ENCODE data around the gene SLC26A11.
"Not testable (repeated sequence)": the region's sequence is repeated elsewhere in the genome, so short reads cannot be mapped to it uniquely, and the experiment has no call there.

SLC26A11 gene

GRCh38 chr17:80196652-80197051 lies 23.6 kb upstream of the SLC26A11 start:
- H3K27ac Mint-ChIP-seq: no peak overlapping the region
- H3K36me3 Mint-ChIP-seq (ENCODE audit: low read depth): no peaks in the 10 kb centered on the region
- H3K9me3 Mint-ChIP-seq: no peaks in the 10 kb centered on the region
- H3K4me3 Mint-ChIP-seq: no peak overlapping the region
- TF ChIP-seq, protein P1, sequence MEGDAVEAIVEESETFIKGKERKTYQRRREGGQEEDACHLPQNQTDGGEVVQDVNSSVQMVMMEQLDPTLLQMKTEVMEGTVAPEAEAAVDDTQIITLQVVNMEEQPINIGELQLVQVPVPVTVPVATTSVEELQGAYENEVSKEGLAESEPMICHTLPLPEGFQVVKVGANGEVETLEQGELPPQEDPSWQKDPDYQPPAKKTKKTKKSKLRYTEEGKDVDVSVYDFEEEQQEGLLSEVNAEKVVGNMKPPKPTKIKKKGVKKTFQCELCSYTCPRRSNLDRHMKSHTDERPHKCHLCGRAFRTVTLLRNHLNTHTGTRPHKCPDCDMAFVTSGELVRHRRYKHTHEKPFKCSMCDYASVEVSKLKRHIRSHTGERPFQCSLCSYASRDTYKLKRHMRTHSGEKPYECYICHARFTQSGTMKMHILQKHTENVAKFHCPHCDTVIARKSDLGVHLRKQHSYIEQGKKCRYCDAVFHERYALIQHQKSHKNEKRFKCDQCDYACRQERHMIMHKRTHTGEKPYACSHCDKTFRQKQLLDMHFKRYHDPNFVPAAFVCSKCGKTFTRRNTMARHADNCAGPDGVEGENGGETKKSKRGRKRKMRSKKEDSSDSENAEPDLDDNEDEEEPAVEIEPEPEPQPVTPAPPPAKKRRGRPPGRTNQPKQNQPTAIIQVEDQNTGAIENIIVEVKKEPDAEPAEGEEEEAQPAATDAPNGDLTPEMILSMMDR (IDR thresholded peaks at IDR 0.05; ENCODE audit: unreplicated experiment in 3 of 3): no peak
- H3K27me3 Mint-ChIP-seq (ENCODE audit: low read depth): peaks cover 9% of the 10 kb centered on the region
- H3K4me1 Mint-ChIP-seq: peaks cover 16% of the 10 kb centered on the region

DNA sequence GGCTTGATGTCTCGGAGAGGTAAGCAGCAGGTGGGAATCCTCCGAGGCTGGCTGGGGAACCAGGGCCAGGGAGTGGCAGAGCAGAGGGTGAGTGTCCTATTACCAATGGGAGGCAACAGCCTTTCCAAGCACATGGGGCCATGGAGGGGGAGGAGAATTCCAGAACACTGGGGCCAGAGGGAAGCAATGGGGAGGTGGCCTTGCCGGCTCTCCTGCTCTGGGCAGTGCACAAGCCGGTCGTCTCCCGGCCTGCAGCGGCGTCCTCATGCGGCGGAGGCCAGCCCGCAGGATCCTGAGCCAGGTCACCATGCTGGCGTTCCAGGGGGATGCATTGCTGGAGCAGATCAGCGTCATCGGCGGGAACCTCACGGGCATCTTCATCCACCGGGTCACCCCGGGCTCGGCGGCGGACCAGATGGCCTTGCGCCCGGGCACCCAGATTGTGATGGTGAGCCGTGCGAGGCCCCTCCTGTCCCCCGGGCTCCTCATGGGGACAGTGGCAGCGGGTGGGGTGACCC lies 22.0 kb upstream of the SLC26A11 start:
- peaks cover 9% of the 10 kb centered on the region for H3K4me1 Mint-ChIP-seq
- TF ChIP-seq, protein P1 (IDR thresholded peaks at IDR 0.05; ENCODE audit: unreplicated experiment in 3 of 3): no peak
- no peaks in the 10 kb centered on the region for H3K9me3 Mint-ChIP-seq
- H3K36me3 Mint-ChIP-seq (ENCODE audit: low read depth): no peaks in the 10 kb centered on the region
- no peak overlapping the region for H3K4me3 Mint-ChIP-seq
- peak overlapping the region in 1 of 3 experiments; percentile 11 for H3K27ac Mint-ChIP-seq
- H3K27me3 Mint-ChIP-seq (ENCODE audit: low read depth): peaks cover 6% of the 10 kb centered on the region

GRCh38 chr17:80199295-80199694 lies 20.9 kb upstream of the SLC26A11 start:
- H3K27ac Mint-ChIP-seq; H3K4me3 Mint-ChIP-seq; H3K36me3 Mint-ChIP-seq (ENCODE audit: low read depth); H3K27me3 Mint-ChIP-seq (ENCODE audit: low read depth); H3K9me3 Mint-ChIP-seq; H3K4me1 Mint-ChIP-seq: not testable (repeated sequence)

- no peaks in the 10 kb centered on the region for H3K9me3 Mint-ChIP-seq
- H3K27me3 Mint-ChIP-seq (ENCODE audit: low read depth): no peaks in the 10 kb centered on the region
- H3K36me3 Mint-ChIP-seq (ENCODE audit: low read depth): no peaks in the 10 kb centered on the region
- H3K27ac Mint-ChIP-seq: no peak overlapping the region
- TF ChIP-seq, protein P1 (IDR thresholded peaks at IDR 0.05; ENCODE audit: unreplicated experiment in 3 of 3): no peak
- peaks cover 9% of the 10 kb centered on the region for H3K4me1 Mint-ChIP-seq
- no peak overlapping the region for H3K4me3 Mint-ChIP-seq
Observed at GRCh38 chr17:80201446-80201845, 18.8 kb upstream of the SLC26A11 start.

DNA sequence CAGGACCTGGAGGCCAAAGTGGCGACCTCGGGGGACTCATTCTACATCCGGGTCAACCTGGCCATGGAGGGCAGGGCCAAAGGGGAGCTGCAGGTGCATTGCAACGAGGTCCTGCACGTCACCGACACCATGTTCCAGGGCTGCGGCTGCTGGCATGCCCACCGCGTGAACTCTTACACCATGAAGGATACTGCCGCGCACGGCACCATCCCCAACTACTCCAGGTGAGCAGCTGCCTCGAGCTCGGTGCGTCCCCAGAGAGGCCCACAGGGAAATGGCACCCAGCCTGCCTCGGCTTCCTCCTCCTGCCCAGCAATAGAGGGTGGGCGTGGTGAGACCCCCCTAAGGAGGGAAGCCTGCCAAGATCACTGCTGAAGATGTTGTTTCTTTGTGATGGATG lies 18.0 kb upstream of the SLC26A11 start:
- TF ChIP-seq, protein P1 (IDR thresholded peaks at IDR 0.05; ENCODE audit: unreplicated experiment in 3 of 3): no peak
- Mint-ChIP-seq H3K27ac (no peak overlapping the region), H3K4me3 (no peak overlapping the region), H3K36me3 (ENCODE audit: low read depth) (no peaks in the 10 kb centered on the region), H3K27me3 (ENCODE audit: low read depth) (no peaks in the 10 kb centered on the region), H3K4me1 (peaks cover 9% of the 10 kb centered on the region), H3K9me3 (no peaks in the 10 kb centered on the region)

- Mint-ChIP-seq H3K36me3 (ENCODE audit: low read depth) (no peaks in the 10 kb centered on the region), H3K27me3 (ENCODE audit: low read depth) (no peaks in the 10 kb centered on the region), H3K4me3 (no peak overlapping the region), H3K9me3 (no peaks in the 10 kb centered on the region), H3K27ac (no peak overlapping the region), H3K4me1 (no peaks in the 10 kb centered on the region)
- TF ChIP-seq, protein P1 (IDR thresholded peaks at IDR 0.05; ENCODE audit: unreplicated experiment in 3 of 3): no peak
Observed at GRCh38 chr17:80203471-80203963, 16.7 kb upstream of the SLC26A11 start.
